ENCODE measurements around the gene DRC3.

The DRC3 gene

GRCh38 chr17:18025241-18025944 is 52.7 kb downstream of the DRC3 start:
- no peak for DNase-seq (ENCODE audit: low read depth)

GRCh38 chr17:18025945-18026776 is 53.5 kb downstream of the DRC3 start:
- no peak for DNase-seq (ENCODE audit: low read depth)

GRCh38 chr17:18027280-18027679 is 54.6 kb downstream of the DRC3 start:
- no peak for DNase-seq (ENCODE audit: low read depth)

GRCh38 chr17:18028114-18028951 is 55.7 kb downstream of the DRC3 start:
- DNase-seq (ENCODE audit: low read depth): no peak

- no peak for DNase-seq (ENCODE audit: low read depth)
Measured at GRCh38 chr17:18028952-18029540, 56.4 kb downstream of the DRC3 start.

GRCh38 chr17:18031955-18032354 is 59.3 kb downstream of the DRC3 start:
- DNase-seq (ENCODE audit: low read depth): no peak

GRCh38 chr17:18033442-18034099 is 60.9 kb downstream of the DRC3 start:
- DNase-seq (ENCODE audit: low read depth): no peak

GRCh38 chr17:18035704-18036103 is 63.0 kb downstream of the DRC3 start:
- DNase-seq (ENCODE audit: low read depth): no peak

GRCh38 chr17:18037486-18037885 is 64.8 kb downstream of the DRC3 start:
- DNase-seq (ENCODE audit: low read depth): no peak

- no peak for DNase-seq (ENCODE audit: low read depth)
Measured at GRCh38 chr17:18038149-18038850, 65.6 kb downstream of the DRC3 start.

- DNase-seq (ENCODE audit: low read depth): peak; percentile 99
Measured at GRCh38 chr17:18038861-18039534, 66.3 kb downstream of the DRC3 start, which contains the start of the genes ATPAF2 and GID4. TSS of gene ATPAF2 (minus strand) at chr17:18039168. CDS start at chr17:18039013, 155 bp downstream. TSS of gene GID4 (plus strand) at chr17:18039408. CDS start at chr17:18039465, 57 bp downstream.

GRCh38 chr17:18039535-18040260 is 67.0 kb downstream of the DRC3 start:
- no peak for DNase-seq (ENCODE audit: low read depth)

GRCh38 chr17:18040261-18040858 is 67.7 kb downstream of the DRC3 start:
- DNase-seq (ENCODE audit: low read depth): no peak

- DNase-seq (ENCODE audit: low read depth): no peak
Measured at GRCh38 chr17:18041776-18042175, 69.1 kb downstream of the DRC3 start.

- DNase-seq (ENCODE audit: low read depth): no peak
Measured at GRCh38 chr17:18042983-18043382, 70.3 kb downstream of the DRC3 start.

- DNase-seq (ENCODE audit: low read depth): no peak
Measured at GRCh38 chr17:18043491-18043890, 70.8 kb downstream of the DRC3 start.

- no peak for DNase-seq (ENCODE audit: low read depth)
Measured at GRCh38 chr17:18044609-18045008, 71.9 kb downstream of the DRC3 start.

GRCh38 chr17:18045691-18046350 is 73.2 kb downstream of the DRC3 start:
- no peak for DNase-seq (ENCODE audit: low read depth)
